H1 (cell line): ENCODE measurements around the gene CAVIN1. TPM values are rescaled to one million over a fixed set of nuclear protein-coding genes. Genes with fewer than 3 reads are reported as not detected.
"Not testable (repeated sequence)": the region's sequence is repeated elsewhere in the genome, so short reads cannot be mapped to it uniquely, and the experiment has no call there.

Experiments used
- CTCF ChIA-PET: fragments of 300-600 bp; sonication (Branson Sonifier 250); formaldehyde crosslinking; loops from one replicate; lab custom pipeline; 2021; ENCODE audit not compliant: partially characterized antibody; lab: Charles Lee
- POLR2A ChIA-PET: fragments of 300-600 bp; sonication (Branson Sonifier 250); formaldehyde crosslinking; loops from one replicate; lab custom pipeline; 2021; ENCODE audit warnings: inconsistent platforms; ENCODE audit not compliant: partially characterized antibody; lab: Charles Lee
- DNase-seq, 2 experiments: peaks; one replicate each; pipeline versions ENCODE4 v3.0.0 to v3.0.0-alpha.2; 2010 to 2022; ENCODE audit warnings: low spot score in 2 of 2, low read depth in 1 of 2, mixed read lengths in 1 of 2
- FAIRE-seq: peaks from 2 replicates; lab custom pipeline; 2011; peaks lifted over from hg19 to GRCh38; lab: Jason Lieb, UNC
- H2AFZ ChIP-seq: 2 replicates; pipeline ENCODE4 v1.8.1; 2012; ENCODE audit warnings: low read length, inconsistent platforms
- H2AK5ac ChIP-seq: 2 replicates; pipeline ENCODE4 v1.6.1; 2013; ENCODE audit warnings: low read depth, low read length
- H2BK120ac ChIP-seq: replicated peaks from 2 replicates; pipeline ENCODE3; 2013; ENCODE audit warnings: low read depth, low read length, inconsistent platforms
- H2BK12ac ChIP-seq: 2 replicates; pipeline ENCODE4 v1.6.1; 2013; ENCODE audit warnings: low read depth, low read length
- H2BK15ac ChIP-seq: 2 replicates; pipeline ENCODE4 v1.6.1; 2013; ENCODE audit warnings: low read length
- H2BK20ac ChIP-seq: 2 replicates; pipeline ENCODE4 v1.6.1; 2013; ENCODE audit warnings: low read length
- H2BK5ac ChIP-seq: 2 replicates; pipeline ENCODE4 v1.6.1; 2013; ENCODE audit warnings: low read depth, low read length
- H3K14ac ChIP-seq: 2 replicates; pipeline ENCODE4 v1.6.1; 2013; ENCODE audit warnings: inconsistent platforms; ENCODE audit not compliant: insufficient read length
- H3K18ac ChIP-seq: 2 replicates; pipeline ENCODE4 v1.6.1; 2013; ENCODE audit warnings: low read length; ENCODE audit errors: extremely low read depth
- H3K23ac ChIP-seq: 2 replicates; pipeline ENCODE4 v1.6.1; 2013; ENCODE audit warnings: inconsistent platforms; ENCODE audit not compliant: insufficient read length
- H3K23me2 ChIP-seq: 2 replicates; pipeline ENCODE4 v1.6.1; 2013; ENCODE audit warnings: low read depth, low read length
- H3K27ac ChIP-seq: 2 replicates; pipeline ENCODE4 v1.6.1; 2011; ENCODE audit warnings: low read depth, low read length, inconsistent platforms
- H3K27me3 ChIP-seq, 4 experiments: replicated peaks in 1 of 4; 1 replicate in 1 of 4; 2 replicates in 3 of 4; pipeline versions ENCODE4 v1.6.1 to v1.8.1; 2011 to 2013; ENCODE audit warnings: low read length in 3 of 4, mild to moderate bottlenecking in 3 of 4, inconsistent platforms in 2 of 4, mixed read lengths in 2 of 4, moderate library complexity in 1 of 4; ENCODE audit not compliant: control insufficient read depth in 3 of 4, insufficient read depth in 3 of 4; ENCODE audit errors: extremely low read depth in 1 of 4
- H3K36me3 ChIP-seq, 4 experiments: 2 replicates each; pipeline versions ENCODE4 v1.6.1 to v1.8.1; 2011 to 2013; ENCODE audit warnings: mild to moderate bottlenecking in 4 of 4, low read length in 3 of 4, moderate library complexity in 2 of 4, control low read depth in 1 of 4, inconsistent platforms in 1 of 4; ENCODE audit not compliant: insufficient read depth in 4 of 4, control insufficient read depth in 2 of 4
- H3K4ac ChIP-seq: replicated peaks from 2 replicates; pipeline ENCODE3; 2013; ENCODE audit warnings: low read length, low read depth, mixed read lengths, inconsistent platforms; ENCODE audit not compliant: insufficient read length
- H3K4me1 ChIP-seq, 4 experiments: replicated peaks in 1 of 4; 1 replicate in 1 of 4; 2 replicates in 3 of 4; pipeline versions ENCODE4 v1.6.1 to v1.8.1; 2011 to 2013; ENCODE audit warnings: low read length in 3 of 4, inconsistent platforms in 2 of 4, mixed read lengths in 1 of 4; ENCODE audit not compliant: insufficient read depth in 4 of 4, control insufficient read depth in 3 of 4
- H3K4me2 ChIP-seq, 2 experiments: 2 replicates each; pipeline versions ENCODE4 v1.6.1 to v1.8.1; 2011 to 2013; ENCODE audit warnings: low read depth in 2 of 2, low read length in 2 of 2, control low read depth in 1 of 2, inconsistent platforms in 1 of 2, mild to moderate bottlenecking in 1 of 2; ENCODE audit not compliant: insufficient read depth in 1 of 2
- H3K4me3 ChIP-seq, 4 experiments: fragments of 200-600, 300-600 bp in 1 of 4; sonication (generic), shearing (Covaris generic), sonication (Bioruptor Twin) in 1 of 4; 2 replicates each; pipeline versions ENCODE4 v1.5.1 to v1.8.1; 2011 to 2016; ENCODE audit warnings: low read length in 4 of 4, low read depth in 3 of 4, control low read depth in 2 of 4, inconsistent platforms in 2 of 4, mild to moderate bottlenecking in 2 of 4, mixed read lengths in 1 of 4, moderate library complexity in 1 of 4; ENCODE audit not compliant: insufficient read depth in 2 of 4; ENCODE audit errors: extremely low read depth in 1 of 4
- H3K56ac ChIP-seq: replicated peaks from 2 replicates; pipeline ENCODE3; 2013; ENCODE audit warnings: low read depth, mild to moderate bottlenecking, mixed read lengths, low read length, inconsistent platforms; ENCODE audit not compliant: insufficient read length
- H3K79me1 ChIP-seq: 2 replicates; pipeline ENCODE4 v1.6.1; 2013; ENCODE audit warnings: low read depth, low read length, control low read depth
- H3K79me2 ChIP-seq, 2 experiments: 2 replicates each; pipeline versions ENCODE4 v1.6.1 to v1.8.1; 2012 to 2013; ENCODE audit warnings: low read length in 2 of 2, mild to moderate bottlenecking in 2 of 2, inconsistent platforms in 1 of 2; ENCODE audit not compliant: insufficient read depth in 2 of 2, control insufficient read depth in 1 of 2
- H3K9ac ChIP-seq, 4 experiments: replicated peaks in 1 of 4; 1 replicate in 1 of 4; 2 replicates in 3 of 4; pipeline versions ENCODE4 v1.6.1 to v1.8.1; 2011 to 2013; ENCODE audit warnings: low read depth in 3 of 4, low read length in 3 of 4, control low read depth in 2 of 4, mild to moderate bottlenecking in 2 of 4, moderate library complexity in 2 of 4, inconsistent platforms in 1 of 4; ENCODE audit errors: extremely low read depth in 1 of 4
- H3K9me3 ChIP-seq, 2 experiments: 2 replicates each; pipeline versions ENCODE4 v1.6.1 to v1.8.1; 2012 to 2013; ENCODE audit warnings: mild to moderate bottlenecking in 2 of 2, moderate library complexity in 2 of 2, control low read depth in 1 of 2, inconsistent platforms in 1 of 2, low read depth in 1 of 2, low read length in 1 of 2, mixed read lengths in 1 of 2; ENCODE audit not compliant: insufficient read depth in 2 of 2
- H4K20me1 ChIP-seq, 2 experiments: replicated peaks in 1 of 2; 2 replicates each; pipeline versions ENCODE3 to v1.8.1; 2011 to 2013; ENCODE audit warnings: inconsistent platforms in 2 of 2, low read length in 2 of 2, mild to moderate bottlenecking in 1 of 2; ENCODE audit not compliant: insufficient read depth in 2 of 2, control insufficient read depth in 1 of 2
- H4K5ac ChIP-seq: 2 replicates; pipeline ENCODE4 v1.6.1; 2013; ENCODE audit warnings: low read length, low read depth, mixed read lengths, inconsistent platforms; ENCODE audit not compliant: insufficient read length
- H4K8ac ChIP-seq: 2 replicates; pipeline ENCODE4 v1.8.0; 2013; ENCODE audit warnings: mild to moderate bottlenecking, moderate library complexity, low read length, inconsistent platforms; ENCODE audit not compliant: insufficient read depth; ENCODE audit errors: extremely low read depth
- H4K91ac ChIP-seq: replicated peaks from 2 replicates; pipeline ENCODE3; 2013; ENCODE audit warnings: low read length, mixed read lengths, inconsistent platforms; ENCODE audit not compliant: insufficient read length
- WGBS, 2 experiments: shearing (Covaris generic) in 1 of 2; methylation state at CpG; one replicate each; pipeline versions ENCODE4 v1.1.6 to v1.1.7; 2013 to 2015; ENCODE audit warnings: low lambda C conversion rate in 2 of 2, mixed read lengths in 2 of 2, inconsistent platforms in 1 of 2, low coverage in 1 of 2, missing lambda C conversion rate in 1 of 2; ENCODE audit not compliant: insufficient replicate concordance in 2 of 2, insufficient coverage in 1 of 2, insufficient read length in 1 of 2; ENCODE audit errors: extremely low coverage in 1 of 2, missing lambda C conversion rate in 1 of 2; 5-methylcytosine and 5-hydroxymethylcytosine counted together
- polyA plus RNA-seq, 7 experiments: library from polyadenylated mRNA; depleted of rRNA in 3 of 7; stranded (reverse) in 5 of 7; unstranded in 2 of 7; fragments of >200 nt in 5 of 7; fragments of 200-250 nt in 2 of 7; gene quantifications; 1 replicate in 5 of 7; 2 replicates in 1 of 7; 4 replicates in 1 of 7; pipeline versions ENCODE4 v1.2.1 to v1.2.3, GENCODE V29; 2011 to 2013; ENCODE audit warnings: missing spikeins in 2 of 7, mixed read lengths in 2 of 7
- total RNA-seq: library from RNA; stranded (reverse); fragmentation: NEBNext Ultra II Directional; extraction: Animal tissue kit (Norgen Biotek cat#: 25700); gene quantifications from 2 replicates; pipeline ENCODE4 v1.2.1, GENCODE V29; 2021

Gene CAVIN1
- total and polyA plus RNA-seq, 2 of the 8 experiments (the other 6 are each of a cell fraction or from before 2014, with no cell fraction given), result 16.2 to 41.6 TPM

- H3K9me3 ChIP-seq, CTCF ChIA-PET, H2AFZ ChIP-seq, H2BK15ac ChIP-seq, H3K4me3 ChIP-seq, H2BK20ac ChIP-seq, H2BK120ac ChIP-seq, H3K4me1 ChIP-seq, H3K14ac ChIP-seq, H4K5ac ChIP-seq, H3K9ac ChIP-seq, H3K79me1 ChIP-seq, FAIRE-seq, H3K27ac ChIP-seq, H3K23me2 ChIP-seq, H3K36me3 ChIP-seq, H3K4me2 ChIP-seq, H4K91ac ChIP-seq, H3K18ac ChIP-seq, POLR2A ChIA-PET, H3K23ac ChIP-seq, H2AK5ac ChIP-seq, H4K20me1 ChIP-seq, H3K79me2 ChIP-seq, DNase-seq, H2BK12ac ChIP-seq, H3K4ac ChIP-seq, H4K8ac ChIP-seq, H2BK5ac ChIP-seq, H3K27me3 ChIP-seq, H3K56ac ChIP-seq: not testable (repeated sequence)
- 87% methylated on average over 6 of the region's 27 CpGs; no CpG with 5 or more reads in 1 of the 2 experiments for WGBS, 2 experiments
Measured at GRCh38 chr17:42449176-42449575, 26.1 kb upstream of the CAVIN1 start.
